HG02970 (cell line): ENCODE measurements around the gene ACAN.
"Not testable (repeated sequence)": the region's sequence is repeated elsewhere in the genome, so short reads cannot be mapped to it uniquely, and the experiment has no call there.

Source experiments
- ATAC-seq: cut with Tn5 transposase; IDR thresholded peaks from one replicate; pipeline ENCODE4 v1.9.1; 2021; ENCODE audit warnings: mild to moderate bottlenecking, moderate library complexity, moderate number of reproducible peaks; ENCODE audit not compliant: unreplicated experiment, low FRiP score

The ACAN gene

DNA sequence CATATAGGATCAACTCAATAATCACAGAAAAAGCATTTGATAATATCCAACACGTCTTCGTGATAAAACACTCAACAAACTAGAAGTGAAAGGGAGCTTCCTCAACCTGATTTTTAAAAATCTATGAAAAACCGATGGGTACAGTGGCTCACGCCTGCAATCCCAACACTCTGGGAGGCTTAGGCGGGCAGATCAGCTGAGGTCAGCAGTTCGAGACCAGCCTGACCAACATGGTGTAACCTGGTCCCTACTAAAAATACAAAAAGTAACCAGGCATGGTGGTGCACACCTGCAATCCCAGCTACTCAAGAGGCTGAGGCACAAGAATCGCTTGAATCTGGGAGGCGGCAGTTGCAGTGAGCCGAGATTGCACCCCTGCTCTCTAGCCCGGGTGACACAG, 112.1 kb downstream of the ACAN start:
- no peak for ATAC-seq

GRCh38 chr15:88917760-88918159, 114.5 kb downstream of the ACAN start:
- no peak for ATAC-seq

- no peak for ATAC-seq
Observed at GRCh38 chr15:88918738-88919137, 115.5 kb downstream of the ACAN start.

- no peak for ATAC-seq
Observed at GRCh38 chr15:88920186-88920891, 117.1 kb downstream of the ACAN start.

DNA sequence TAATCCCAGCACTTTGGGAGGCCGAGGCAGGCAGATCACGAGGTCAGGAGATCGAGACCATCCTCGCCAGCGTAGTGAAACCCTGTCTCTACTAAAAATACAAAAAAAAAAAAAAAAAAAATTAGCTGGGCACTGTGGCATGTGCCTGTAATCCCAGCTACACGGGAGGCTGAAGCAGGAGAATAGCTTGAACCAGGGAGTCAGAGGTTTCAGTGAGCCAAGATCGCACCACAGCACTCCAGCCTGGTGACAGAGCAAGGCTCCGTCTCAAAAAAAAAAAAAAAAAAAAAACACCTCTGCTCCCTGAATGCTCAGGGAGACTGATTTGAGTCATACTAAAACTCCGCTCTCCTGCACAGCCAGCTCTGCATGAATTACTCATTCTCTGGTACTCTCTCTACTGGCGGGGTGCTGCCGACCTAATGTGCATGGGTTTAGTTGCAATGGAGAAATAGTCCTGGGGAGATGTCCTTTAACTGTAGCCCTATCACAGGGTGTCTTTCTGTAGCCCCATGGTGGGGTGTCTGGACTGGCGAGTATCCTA, 117.7 kb downstream of the ACAN start:
- not testable (repeated sequence) for ATAC-seq
